HG03139 (cell line): Measurements from ENCODE around the gene IGF1R.

Source experiments
- ATAC-seq: cut with Tn5 transposase; IDR thresholded peaks from one replicate; pipeline ENCODE4 v1.9.1; 2021; ENCODE audit not compliant: unreplicated experiment

The IGF1R gene

GRCh38 chr15:98703126-98703685 is 54.9 kb downstream of the IGF1R start:
- no peak for ATAC-seq

GRCh38 chr15:98705070-98705469 is 56.7 kb downstream of the IGF1R start:
- ATAC-seq: no peak

- ATAC-seq: no peak
Observed at GRCh38 chr15:98706387-98706786, 58.0 kb downstream of the IGF1R start.

- no peak for ATAC-seq
Observed at GRCh38 chr15:98706986-98707385, 58.6 kb downstream of the IGF1R start.

- no peak for ATAC-seq
Observed at GRCh38 chr15:98708037-98708590, 59.8 kb downstream of the IGF1R start.

- no peak for ATAC-seq
Observed at GRCh38 chr15:98711810-98712209, 63.5 kb downstream of the IGF1R start.

GRCh38 chr15:98712845-98713584 is 64.7 kb downstream of the IGF1R start:
- no peak for ATAC-seq

- ATAC-seq: no peak
Observed at GRCh38 chr15:98713585-98714001, 65.3 kb downstream of the IGF1R start.

- no peak for ATAC-seq
Observed at GRCh38 chr15:98714922-98715321, 66.6 kb downstream of the IGF1R start.

- ATAC-seq: no peak
Observed at GRCh38 chr15:98715401-98715800, 67.1 kb downstream of the IGF1R start.

- ATAC-seq: no peak
Observed at GRCh38 chr15:98715890-98716443, 67.6 kb downstream of the IGF1R start.

GRCh38 chr15:98717371-98717770 is 69.0 kb downstream of the IGF1R start:
- ATAC-seq: no peak

GRCh38 chr15:98717942-98718341 is 69.6 kb downstream of the IGF1R start:
- ATAC-seq: no peak

- ATAC-seq: no peak
Observed at GRCh38 chr15:98718426-98719136, 70.2 kb downstream of the IGF1R start.

GRCh38 chr15:98719137-98719740 is 70.9 kb downstream of the IGF1R start:
- no peak for ATAC-seq

- ATAC-seq: no peak
Observed at GRCh38 chr15:98720031-98720430, 71.7 kb downstream of the IGF1R start.

GRCh38 chr15:98720577-98721565 is 72.5 kb downstream of the IGF1R start:
- no peak for ATAC-seq

- no peak for ATAC-seq
Observed at GRCh38 chr15:98722209-98722608, 73.9 kb downstream of the IGF1R start.

- ATAC-seq: no peak
Observed at GRCh38 chr15:98722645-98723044, 74.3 kb downstream of the IGF1R start.

GRCh38 chr15:98723195-98723594 is 74.9 kb downstream of the IGF1R start:
- no peak for ATAC-seq
